A549 treated with Mapracorat at 1 μM for 4 hours (cell line): ENCODE measurements around the gene COL6A2. TPM values are rescaled to one million over a fixed set of nuclear protein-coding genes. Genes with fewer than 3 reads are reported as not detected.

ENCODE experiments used
- total RNA-seq: library from RNA; stranded (reverse); fragments of 200-300 nt; extraction: Qiagen RNA extraction; gene quantifications from 5 replicates; pipeline ENCODE4 v1.2.3, GENCODE V29; 2022

The COL6A2 gene
- total RNA-seq, result 15.4 to 17.5 TPM (median 17.0 TPM) in 5 replicates

DNA sequence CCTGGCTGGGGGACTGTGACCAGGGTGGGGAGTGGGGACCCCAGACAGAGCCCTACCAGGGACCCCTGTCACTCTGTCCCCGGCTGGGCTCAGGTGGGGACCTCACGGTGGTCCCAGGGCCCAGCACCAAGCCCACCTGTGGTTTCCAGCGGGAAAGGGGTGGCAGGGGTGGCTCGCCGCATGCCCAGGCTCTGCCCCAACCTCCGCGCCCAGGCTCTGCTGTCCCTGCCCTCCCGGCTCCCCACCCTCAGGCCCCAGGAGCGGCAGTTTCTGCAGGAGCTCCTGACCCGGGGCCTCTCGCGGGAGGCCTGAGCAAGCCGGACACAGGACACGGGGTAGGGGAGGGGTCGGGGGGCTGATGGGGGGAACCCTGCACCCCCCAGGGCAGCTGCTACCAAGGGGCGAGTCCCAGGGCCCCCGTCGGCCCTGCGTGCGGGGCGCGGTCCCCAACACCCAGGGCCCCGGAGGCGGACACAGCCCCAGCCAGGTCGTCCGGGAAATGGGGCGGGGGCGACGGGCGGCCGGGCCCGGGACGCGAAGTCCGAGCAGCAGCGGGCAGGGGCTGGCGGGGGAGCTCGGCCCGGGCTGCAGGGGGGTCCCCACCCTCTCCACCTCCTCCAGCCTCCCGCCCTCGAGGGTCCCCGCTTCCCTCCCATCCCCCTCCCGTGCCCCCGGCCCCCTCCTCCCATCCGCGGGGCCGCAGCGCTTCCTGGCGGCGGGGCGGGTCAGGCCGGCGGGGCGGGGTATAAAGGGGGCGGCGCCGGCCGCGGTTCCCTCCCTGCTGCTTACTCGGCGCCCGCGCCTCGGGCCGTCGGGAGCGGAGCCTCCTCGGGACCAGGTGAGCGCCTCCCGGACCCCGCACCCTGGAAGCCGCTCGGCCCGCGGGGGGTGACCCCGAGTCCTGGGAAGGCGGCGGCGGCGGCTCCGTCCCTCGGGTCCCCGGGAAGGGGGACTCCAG, at the start of gene COL6A2:
TSS of gene COL6A2 (plus strand) at position 777 of the 958 bp plus-strand sequence.

DNA sequence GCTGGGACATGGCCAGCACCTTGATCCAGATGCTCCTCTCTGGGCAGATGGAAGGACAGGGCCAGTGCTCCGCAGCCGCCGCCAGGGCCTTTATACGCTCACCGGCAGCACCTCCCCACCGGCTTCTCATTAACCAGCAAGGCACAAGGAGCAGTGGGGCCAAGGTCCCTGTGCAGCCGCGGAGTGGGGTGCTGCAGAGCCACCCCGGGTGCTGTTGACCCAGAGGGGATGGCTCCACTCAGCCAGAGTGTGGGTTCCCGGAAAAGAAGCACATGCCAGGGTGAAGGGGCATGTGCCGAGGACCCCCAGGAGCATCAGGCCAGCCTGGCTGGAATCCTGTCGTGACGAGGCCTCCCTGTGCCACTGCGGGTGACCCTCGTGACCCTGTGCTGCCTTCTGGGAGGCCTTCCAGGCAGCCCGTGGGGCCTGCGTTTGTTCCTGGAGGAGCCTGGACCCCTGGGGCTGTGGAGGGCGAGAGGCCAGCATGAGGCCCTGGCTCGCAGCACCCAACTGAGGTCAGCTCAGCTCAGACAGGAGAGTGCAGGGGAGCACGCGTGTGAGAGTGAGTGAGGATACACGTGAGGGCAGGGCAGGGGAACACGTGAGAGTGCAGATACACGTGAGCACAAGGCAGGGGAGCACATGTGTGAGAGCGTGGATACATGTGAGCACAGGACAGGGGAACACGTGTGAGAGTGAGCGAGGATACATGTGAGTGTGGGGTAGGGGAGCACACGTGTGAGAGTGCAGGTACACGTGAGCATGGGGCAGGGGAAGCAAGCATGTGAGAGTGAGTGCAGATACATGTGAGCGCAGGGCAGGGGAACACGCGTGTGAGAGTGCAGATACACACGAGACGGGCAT, 57.8 kb downstream of the COL6A2 start, which contains the start of gene FTCD:
TSS of gene FTCD (minus strand) at position 66 of the 864 bp plus-strand sequence. CDS start at position 10, 56 bp downstream.

Other genes starting within 250 kb of the COL6A2 start
- gene COL6A1, start 116.3 kb upstream of the COL6A2 start, total RNA-seq, result 15.8 to 22.9 TPM (median 20.3 TPM) in 5 replicates
- gene FTCD, start 57.5 kb downstream of the COL6A2 start, total RNA-seq, result not detected in 5 replicates
- gene SPATC1L, start 86.3 kb downstream of the COL6A2 start, total RNA-seq, result 0.15 to 0.42 TPM (median 0.27 TPM) in 5 replicates
- gene LSS, start 130.7 kb downstream of the COL6A2 start, total RNA-seq, result 11.3 to 15.7 TPM (median 15.0 TPM) in 5 replicates
- gene MCM3AP, start 187.5 kb downstream of the COL6A2 start, total RNA-seq, result 29.5 to 44.7 TPM (median 34.9 TPM) in 5 replicates
- gene YBEY, start 188.2 kb downstream of the COL6A2 start, total RNA-seq, result 23.5 to 30.8 TPM (median 26.6 TPM) in 5 replicates
- 2.6 to 5.7 TPM (median 4.7 TPM) in 5 replicates for gene C21orf58, start 225.8 kb downstream of the COL6A2 start, total RNA-seq
- 12.3 to 16.7 TPM (median 15.3 TPM) in 5 replicates for gene PCNT, start 226.0 kb downstream of the COL6A2 start, total RNA-seq